Trophoblast cell (in vitro differentiated cells and primary cell): ENCODE measurements around the gene BNIP5.

Experiments used
- DNase-seq, 2 donors: peaks; one replicate each; pipeline ENCODE4 v3.0.0-alpha.2; 2016
- H2AFZ ChIP-seq: 2 replicates; pipeline ENCODE4 v1.6.1; 2013; ENCODE audit warnings: low read length, moderate library complexity, mild to moderate bottlenecking; ENCODE audit not compliant: insufficient read depth, poor library complexity
- H2AK5ac ChIP-seq: 2 replicates; pipeline ENCODE4 v1.6.1; 2013; ENCODE audit warnings: mild to moderate bottlenecking, low read length
- H2BK120ac ChIP-seq: 2 replicates; pipeline ENCODE4 v1.6.1; 2013; ENCODE audit warnings: low read length, mild to moderate bottlenecking, moderate library complexity; ENCODE audit not compliant: insufficient read depth, poor library complexity
- H2BK12ac ChIP-seq: 2 replicates; pipeline ENCODE4 v1.6.1; 2013; ENCODE audit warnings: mild to moderate bottlenecking, low read length, moderate library complexity
- H2BK5ac ChIP-seq: 2 replicates; pipeline ENCODE4 v1.6.1; 2013; ENCODE audit warnings: low read length, low read depth, moderate library complexity, mild to moderate bottlenecking; ENCODE audit not compliant: poor library complexity
- H3K14ac ChIP-seq: 2 replicates; pipeline ENCODE4 v1.6.1; 2013; ENCODE audit warnings: mild to moderate bottlenecking, low read length
- H3K18ac ChIP-seq: 2 replicates; pipeline ENCODE4 v1.6.1; 2013; ENCODE audit warnings: mild to moderate bottlenecking, low read length
- H3K23ac ChIP-seq: 2 replicates; pipeline ENCODE4 v1.6.1; 2013; ENCODE audit warnings: low read length
- H3K27ac ChIP-seq: 2 replicates; pipeline ENCODE4 v1.5.1; 2013; ENCODE audit warnings: low read depth, mild to moderate bottlenecking, inconsistent platforms, low read length, moderate library complexity
- H3K27me3 ChIP-seq: 2 replicates; pipeline ENCODE4 v1.6.1; 2013; ENCODE audit warnings: inconsistent platforms, mild to moderate bottlenecking, low read length, moderate library complexity; ENCODE audit not compliant: insufficient read depth
- H3K36me3 ChIP-seq, 2 experiments: 1 replicate in 1 of 2; 2 replicates in 1 of 2; pipeline ENCODE4 v1.6.1; 2013; ENCODE audit warnings: low read length in 2 of 2, mild to moderate bottlenecking in 2 of 2, moderate library complexity in 1 of 2; ENCODE audit not compliant: insufficient read depth in 2 of 2, control insufficient read depth in 1 of 2
- H3K4ac ChIP-seq: 2 replicates; pipeline ENCODE4 v1.6.1; 2013; ENCODE audit warnings: low read depth, mild to moderate bottlenecking, low read length, moderate library complexity
- H3K4me1 ChIP-seq, 2 experiments: 1 replicate in 1 of 2; 2 replicates in 1 of 2; pipeline ENCODE4 v1.6.1; 2013; ENCODE audit warnings: low read length in 2 of 2, mild to moderate bottlenecking in 2 of 2, moderate library complexity in 1 of 2; ENCODE audit not compliant: insufficient read depth in 2 of 2, control insufficient read depth in 1 of 2
- H3K4me2 ChIP-seq: 2 replicates; pipeline ENCODE4 v1.6.1; 2013; ENCODE audit warnings: inconsistent platforms, mild to moderate bottlenecking, low read length, moderate library complexity
- H3K4me3 ChIP-seq: 2 replicates; pipeline ENCODE4 v1.5.1; 2013; ENCODE audit warnings: mild to moderate bottlenecking, low read depth, low read length, inconsistent platforms
- H3K79me1 ChIP-seq: one replicate; pipeline ENCODE4 v1.6.1; 2013; ENCODE audit warnings: low read length
- H3K79me2 ChIP-seq: 2 replicates; pipeline ENCODE4 v1.6.1; 2013; ENCODE audit warnings: low read length, mild to moderate bottlenecking; ENCODE audit not compliant: control insufficient read depth, insufficient read depth, poor library complexity
- H3K9ac ChIP-seq: 2 replicates; pipeline ENCODE4 v1.6.1; 2013; ENCODE audit warnings: mild to moderate bottlenecking, low read length
- H3K9me3 ChIP-seq: 2 replicates; pipeline ENCODE4 v1.6.1; 2013; ENCODE audit warnings: low read depth, mild to moderate bottlenecking, control low read depth, inconsistent platforms, low read length; ENCODE audit not compliant: insufficient read depth
- H4K12ac ChIP-seq: 2 replicates; pipeline ENCODE4 v1.6.1; 2013; ENCODE audit warnings: low read depth, mild to moderate bottlenecking, low read length, moderate library complexity
- H4K8ac ChIP-seq: 2 replicates; pipeline ENCODE4 v1.6.1; 2013; ENCODE audit warnings: low read depth, mild to moderate bottlenecking, low read length, moderate library complexity
- H4K91ac ChIP-seq: one replicate; pipeline ENCODE4 v1.6.1; 2013; ENCODE audit warnings: low read depth, mild to moderate bottlenecking, low read length, moderate library complexity
- WGBS: extraction: QIAGEN DNeasy Blood & Tissue Kit; methylation state at CpG from one replicate; pipeline ENCODE4 v1.1.7; 2013; ENCODE audit warnings: missing lambda C conversion rate; ENCODE audit not compliant: insufficient read length, insufficient coverage; ENCODE audit errors: extremely low coverage; 5-methylcytosine and 5-hydroxymethylcytosine counted together

The BNIP5 gene

DNA sequence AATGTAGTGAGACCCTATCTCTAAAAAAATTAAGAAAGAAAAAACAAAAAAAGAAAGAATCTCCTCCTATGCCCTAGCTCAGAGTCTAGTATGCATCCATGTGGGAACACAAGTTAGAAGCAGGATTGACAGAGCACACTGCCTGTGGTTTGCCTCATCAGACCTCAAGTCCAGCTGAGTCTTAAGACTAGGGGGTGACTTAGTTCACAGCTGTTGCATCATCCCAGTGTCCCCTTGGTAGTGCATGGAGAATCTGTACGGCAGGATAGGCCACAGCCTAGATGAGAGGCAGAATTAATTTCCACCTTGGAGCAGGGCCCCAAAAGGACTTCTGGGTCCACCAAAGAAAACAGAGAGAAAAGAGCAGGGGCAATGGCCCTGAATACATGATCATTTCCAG lies 53.1 kb downstream of the BNIP5 start:
- no peak overlapping the region for H2BK120ac ChIP-seq
- DNase-seq = no peak
- H3K4me2 ChIP-seq = no peak overlapping the region
- no peaks in the 10 kb centered on the region for H3K9me3 ChIP-seq
- H3K36me3 ChIP-seq = no peaks in the 10 kb centered on the region
- no peak overlapping the region for H2BK5ac ChIP-seq
- no peak overlapping the region for H3K4ac ChIP-seq
- H2AK5ac ChIP-seq = no peak overlapping the region
- H3K23ac ChIP-seq = no peak overlapping the region
- no peak overlapping the region for H4K91ac ChIP-seq
- H3K27ac ChIP-seq = no peak overlapping the region
- H3K4me3 ChIP-seq = no peak overlapping the region
- H2BK12ac ChIP-seq = no peak overlapping the region
- H4K8ac ChIP-seq = no peak overlapping the region
- no peak overlapping the region for H2AFZ ChIP-seq
- H4K12ac ChIP-seq = no peak overlapping the region
- no peak overlapping the region for H3K14ac ChIP-seq
- H3K27me3 ChIP-seq = no peaks in the 10 kb centered on the region
- WGBS = no CpG with 5 or more reads among the region's 1 CpG
- no peaks in the 10 kb centered on the region for H3K79me1 ChIP-seq
- H3K9ac ChIP-seq = no peak overlapping the region
- H3K79me2 ChIP-seq = no peaks in the 10 kb centered on the region
- H3K4me1 ChIP-seq = peaks cover 0 to 6% of the 10 kb centered on the region in 2 experiments
- H3K18ac ChIP-seq = no peak overlapping the region

GRCh38 chr6:36280983-36281382 lies 55.7 kb downstream of the BNIP5 start:
- H4K8ac ChIP-seq = no peak overlapping the region
- no peaks in the 10 kb centered on the region for H3K79me2 ChIP-seq
- H3K79me1 ChIP-seq = no peaks in the 10 kb centered on the region
- H4K12ac ChIP-seq = no peak overlapping the region
- H3K27ac ChIP-seq = no peak overlapping the region
- no peak overlapping the region for H3K4me3 ChIP-seq
- peaks cover 0 to 2% of the 10 kb centered on the region in 2 experiments for H3K4me1 ChIP-seq
- H4K91ac ChIP-seq = no peak overlapping the region
- H2BK5ac ChIP-seq = no peak overlapping the region
- no peaks in the 10 kb centered on the region for H3K9me3 ChIP-seq
- no peak overlapping the region for H3K9ac ChIP-seq
- no peak for DNase-seq
- no peaks in the 10 kb centered on the region for H3K36me3 ChIP-seq
- no peak overlapping the region for H3K4ac ChIP-seq
- no peak overlapping the region for H3K18ac ChIP-seq
- no peak overlapping the region for H2AK5ac ChIP-seq
- no peak overlapping the region for H2BK12ac ChIP-seq
- H3K23ac ChIP-seq = no peak overlapping the region
- H3K27me3 ChIP-seq = no peaks in the 10 kb centered on the region
- H3K4me2 ChIP-seq = no peak overlapping the region
- H2BK120ac ChIP-seq = no peak overlapping the region
- no CpG with 5 or more reads among the region's 4 CpGs for WGBS
- no peak overlapping the region for H3K14ac ChIP-seq
- H2AFZ ChIP-seq = no peak overlapping the region

- Histone ChIP-seq H3K4me1 (peaks cover 0 to 2% of the 10 kb centered on the region in 2 experiments), H4K8ac (no peak overlapping the region), H3K79me1 (no peaks in the 10 kb centered on the region), H3K14ac (no peak overlapping the region), H3K9me3 (no peaks in the 10 kb centered on the region), H3K36me3 (no peaks in the 10 kb centered on the region), H3K79me2 (no peaks in the 10 kb centered on the region), H3K23ac (no peak overlapping the region), H2BK120ac (no peak overlapping the region), H3K9ac (no peak overlapping the region), H4K91ac (no peak overlapping the region), H2BK5ac (no peak overlapping the region), H2AK5ac (no peak overlapping the region), H2AFZ (no peak overlapping the region), H3K27ac (no peak overlapping the region), H3K4me3 (no peak overlapping the region), H3K4me2 (no peak overlapping the region), H4K12ac (no peak overlapping the region), H2BK12ac (no peak overlapping the region), H3K4ac (no peak overlapping the region), H3K27me3 (no peaks in the 10 kb centered on the region), H3K18ac (no peak overlapping the region)
- no CpG with 5 or more reads among the region's 3 CpGs for WGBS
- no peak for DNase-seq
Measured at GRCh38 chr6:36280467-36280866, 56.2 kb downstream of the BNIP5 start.

GRCh38 chr6:36277946-36278470 lies 58.7 kb downstream of the BNIP5 start:
- no peak overlapping the region for H3K4me3 ChIP-seq
- H3K4me1 ChIP-seq = peaks cover 0 to 2% of the 10 kb centered on the region in 2 experiments
- no peak overlapping the region for H2BK5ac ChIP-seq
- no peak overlapping the region for H3K9ac ChIP-seq
- no peak overlapping the region for H2AK5ac ChIP-seq
- no peak overlapping the region for H3K23ac ChIP-seq
- H3K79me2 ChIP-seq = no peaks in the 10 kb centered on the region
- WGBS = no CpG with 5 or more reads among the region's 2 CpGs
- H3K36me3 ChIP-seq = no peaks in the 10 kb centered on the region
- H3K18ac ChIP-seq = no peak overlapping the region
- no peaks in the 10 kb centered on the region for H3K9me3 ChIP-seq
- no peak overlapping the region for H3K14ac ChIP-seq
- no peaks in the 10 kb centered on the region for H3K79me1 ChIP-seq
- no peak overlapping the region for H3K27ac ChIP-seq
- no peaks in the 10 kb centered on the region for H3K27me3 ChIP-seq
- no peak overlapping the region for H2BK12ac ChIP-seq
- H4K12ac ChIP-seq = no peak overlapping the region
- H2BK120ac ChIP-seq = no peak overlapping the region
- H3K4ac ChIP-seq = no peak overlapping the region
- no peak overlapping the region for H4K8ac ChIP-seq
- no peak overlapping the region for H2AFZ ChIP-seq
- DNase-seq = no peak
- H4K91ac ChIP-seq = no peak overlapping the region
- H3K4me2 ChIP-seq = no peak overlapping the region
